GM12874 (cell line): Measurements from ENCODE around the gene IL31RA.

Experiments used
- CTCF ChIP-seq: IDR thresholded peaks from 2 replicates; pipeline ENCODE4 v1.5.1; 2011; ENCODE audit warnings: low read depth, mild to moderate bottlenecking, control low read depth, low read length, moderate library complexity; ENCODE audit not compliant: insufficient read depth

The IL31RA gene

DNA sequence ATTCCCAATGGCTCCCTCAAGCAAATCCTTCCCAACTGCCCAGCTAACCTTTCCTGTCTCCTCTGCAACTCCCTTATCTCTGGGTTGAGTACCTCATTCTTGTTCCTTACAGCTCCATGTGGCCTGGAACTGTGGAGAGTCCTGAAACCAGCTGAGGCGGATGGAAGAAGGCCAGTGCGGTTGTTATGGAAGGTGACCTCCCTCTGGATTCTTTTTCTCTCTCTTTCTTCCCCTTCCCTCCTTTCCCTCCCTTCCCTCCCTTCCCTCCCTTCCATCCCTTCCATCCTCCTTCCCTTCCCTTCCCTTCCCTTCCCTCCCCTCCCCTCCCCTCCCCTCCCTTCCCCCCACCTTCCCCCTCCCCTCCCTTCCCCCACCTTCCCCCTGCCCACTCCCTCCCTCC lies 45.1 kb downstream of the IL31RA start:
- no peak for TF ChIP-seq CTCF

DNA sequence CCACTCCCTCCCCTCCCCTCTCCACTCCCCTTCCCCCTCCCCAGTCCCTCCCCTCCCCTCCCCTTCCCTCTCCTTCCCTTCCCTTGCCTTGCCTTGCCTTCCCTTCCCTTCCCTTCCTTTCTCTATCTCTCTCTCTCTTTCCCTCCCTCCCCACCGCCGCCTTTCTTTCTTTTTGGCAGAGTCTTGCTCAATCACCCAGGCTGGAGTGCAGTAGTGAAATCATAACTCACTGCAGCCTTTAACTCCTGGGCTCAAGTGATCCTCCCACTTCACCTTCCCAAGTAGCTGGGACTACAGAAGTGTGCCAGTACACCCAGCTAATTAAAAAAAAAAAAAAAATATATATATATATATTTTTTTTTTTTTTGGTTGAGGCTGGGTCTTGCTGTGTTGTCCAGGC lies 45.5 kb downstream of the IL31RA start:
- TF ChIP-seq CTCF = no peak

- no peak for TF ChIP-seq CTCF
These were observed 46.2 kb downstream of the IL31RA start for GRCh38 chr5:55897206-55897894.

- TF ChIP-seq CTCF = no peak
These were observed 46.7 kb downstream of the IL31RA start for GRCh38 chr5:55897905-55898304.

- no peak for TF ChIP-seq CTCF
These were observed 48.2 kb downstream of the IL31RA start for GRCh38 chr5:55899344-55899743.

DNA sequence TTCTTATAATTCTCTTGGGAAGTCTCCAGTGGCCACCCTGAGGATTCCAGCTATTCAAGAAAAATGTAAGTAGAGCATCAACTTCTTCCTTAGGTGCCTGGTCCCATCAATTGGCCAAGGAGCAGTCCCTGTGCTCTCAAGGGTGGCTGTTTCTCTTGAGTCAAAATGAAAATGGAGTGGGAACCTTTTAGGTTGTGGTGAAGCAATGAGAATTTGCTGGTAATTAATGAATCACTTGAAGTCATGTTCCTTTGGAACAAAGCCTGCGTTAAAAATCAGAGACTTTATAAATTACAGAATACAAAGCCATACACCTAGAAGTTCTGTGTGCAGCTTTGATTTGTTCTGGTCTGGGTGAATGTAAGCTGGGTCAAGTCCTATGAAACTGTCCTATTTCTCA lies 48.9 kb downstream of the IL31RA start:
- TF ChIP-seq CTCF = no peak

DNA sequence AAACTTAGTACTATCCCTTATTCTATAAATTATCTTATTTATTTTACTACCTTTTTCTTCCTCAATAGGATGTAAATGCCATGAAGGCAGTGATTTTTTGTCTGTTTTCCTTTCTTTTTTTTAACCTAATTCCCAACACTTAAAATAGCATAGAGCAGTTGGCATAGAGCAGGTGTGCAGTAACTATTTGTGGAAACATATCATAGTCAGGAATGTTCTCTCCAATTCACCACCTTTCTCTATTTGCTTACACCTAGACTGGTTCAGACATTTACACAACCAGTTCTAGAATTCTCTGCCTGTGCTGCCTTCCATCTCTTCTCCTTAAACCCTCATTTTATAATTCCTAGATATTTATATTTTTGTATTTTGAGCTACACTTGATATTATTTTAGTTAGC lies 49.6 kb downstream of the IL31RA start:
- TF ChIP-seq CTCF = no peak

- TF ChIP-seq CTCF = no peak
These were observed 51.5 kb downstream of the IL31RA start for GRCh38 chr5:55902696-55903095.
